IMR-90 (cell line): ENCODE measurements around the gene MPZL1. TPM values are rescaled to one million over a fixed set of nuclear protein-coding genes. Genes with fewer than 3 reads are reported as not detected.

Experiments used
- ATAC-seq: fragments of 200-7000 bp; cut with Tn5 transposase; 2 replicates; pipeline ENCODE4 v1.9.1; 2020; ENCODE audit warnings: low read depth, mild to moderate bottlenecking, moderate library complexity
- BruUV-seq: library from RNA; stranded (reverse); fragments of 400-500 nt; replicated peaks from 2 replicates; lab custom pipeline; 2021; lab: Mats Ljungman, UMichigan
- CTCF ChIA-PET: fragments of 300-600 bp; formaldehyde crosslinking; extraction: SDS; loops from one replicate; lab custom pipeline; 2021; ENCODE audit warnings: antibody characterized with exemption; lab: Yijun Ruan, JAX
- POLR2A ChIA-PET: fragments of 300-600 bp; sonication (Branson Sonifier 250); formaldehyde crosslinking; loops from one replicate; lab custom pipeline; 2022; ENCODE audit warnings: antibody characterized with exemption; ENCODE audit not compliant: unreplicated experiment; lab: Charles Lee
- DNase-seq: peaks from one replicate; pipeline ENCODE4 v3.0.0; 2013
- H2AFZ ChIP-seq: replicated peaks from 2 replicates; pipeline ENCODE3; 2013; ENCODE audit warnings: low read length, mild to moderate bottlenecking; ENCODE audit not compliant: poor library complexity
- H2AK5ac ChIP-seq: 2 replicates; pipeline ENCODE4 v1.6.1; 2013; ENCODE audit warnings: low read depth, low read length, inconsistent platforms
- H2AK9ac ChIP-seq: replicated peaks from 2 replicates; pipeline ENCODE3; 2013; ENCODE audit warnings: mild to moderate bottlenecking, low read depth, low read length, moderate library complexity; ENCODE audit not compliant: poor library complexity
- H2BK120ac ChIP-seq: 2 replicates; pipeline ENCODE4 v1.6.1; 2013; ENCODE audit warnings: low read depth, low read length, inconsistent platforms
- H2BK15ac ChIP-seq: 3 replicates; pipeline ENCODE4 v1.6.1; 2013; ENCODE audit warnings: low read depth, low read length, inconsistent platforms
- H2BK20ac ChIP-seq: 2 replicates; pipeline ENCODE4 v1.6.1; 2013; ENCODE audit warnings: low read depth, mild to moderate bottlenecking, inconsistent platforms, low read length, moderate library complexity
- H2BK5ac ChIP-seq: 2 replicates; pipeline ENCODE4 v1.6.1; 2013; ENCODE audit warnings: mild to moderate bottlenecking, low read depth, low read length, inconsistent platforms; ENCODE audit not compliant: poor library complexity, severe bottlenecking
- H3K14ac ChIP-seq: replicated peaks from 2 replicates; pipeline ENCODE4 v1.6.1; 2013; ENCODE audit warnings: low read depth, low read length, inconsistent platforms
- H3K18ac ChIP-seq: 2 replicates; pipeline ENCODE4 v1.6.1; 2013; ENCODE audit warnings: low read depth, low read length, control low read depth
- H3K23ac ChIP-seq: 2 replicates; pipeline ENCODE4 v1.6.1; 2013; ENCODE audit warnings: low read depth, low read length, inconsistent platforms
- H3K27ac ChIP-seq: 2 replicates; pipeline ENCODE4 v1.5.1; 2013; ENCODE audit warnings: mild to moderate bottlenecking, control low read depth, low read length; ENCODE audit not compliant: insufficient read depth
- H3K27me3 ChIP-seq: 2 replicates; pipeline ENCODE4 v1.6.1; 2013; ENCODE audit warnings: low read length; ENCODE audit not compliant: control insufficient read depth, insufficient read depth
- H3K36me3 ChIP-seq: 2 replicates; pipeline ENCODE4 v1.6.1; 2013; ENCODE audit warnings: low read length, mixed read lengths; ENCODE audit not compliant: control insufficient read depth, insufficient read depth
- H3K4ac ChIP-seq: 2 replicates; pipeline ENCODE4 v1.6.1; 2013; ENCODE audit warnings: low read depth, low read length, inconsistent platforms
- H3K4me1 ChIP-seq: 2 replicates; pipeline ENCODE4 v1.6.1; 2013; ENCODE audit warnings: low read length, mixed read lengths; ENCODE audit not compliant: control insufficient read depth, insufficient read depth
- H3K4me2 ChIP-seq: 2 replicates; pipeline ENCODE4 v1.6.1; 2013; ENCODE audit warnings: low read depth, mild to moderate bottlenecking, control low read depth, low read length, moderate library complexity
- H3K4me3 ChIP-seq: 2 replicates; pipeline ENCODE4 v1.5.1; 2013; ENCODE audit warnings: low read depth, mild to moderate bottlenecking, control low read depth, low read length, moderate library complexity; ENCODE audit not compliant: insufficient read depth
- H3K56ac ChIP-seq: 2 replicates; pipeline ENCODE4 v1.6.1; 2013; ENCODE audit warnings: low read length, inconsistent platforms; ENCODE audit not compliant: insufficient read depth; ENCODE audit errors: extremely low read depth
- H3K79me1 ChIP-seq, 2 experiments: 2 replicates each; pipeline ENCODE4 v1.6.1; 2013; ENCODE audit warnings: low read length in 2 of 2, inconsistent platforms in 1 of 2, low read depth in 1 of 2
- H3K9ac ChIP-seq: 2 replicates; pipeline ENCODE4 v1.6.1; 2013; ENCODE audit warnings: low read depth, low read length, control low read depth
- H3K9me1 ChIP-seq: 2 replicates; pipeline ENCODE4 v1.6.1; 2013; ENCODE audit warnings: low read length, inconsistent platforms; ENCODE audit not compliant: insufficient read depth
- H3K9me3 ChIP-seq: 2 replicates; pipeline ENCODE4 v1.6.1; 2013; ENCODE audit warnings: low read length; ENCODE audit not compliant: control insufficient read depth, insufficient read depth
- H4K20me1 ChIP-seq: 2 replicates; pipeline ENCODE4 v1.6.1; 2013; ENCODE audit warnings: low read length, inconsistent platforms; ENCODE audit not compliant: insufficient read depth
- H4K5ac ChIP-seq: 2 replicates; pipeline ENCODE4 v1.6.1; 2013; ENCODE audit warnings: mild to moderate bottlenecking, low read depth, low read length, control low read depth
- H4K8ac ChIP-seq, 2 experiments: 2 replicates each; pipeline ENCODE4 v1.6.1; 2013; ENCODE audit warnings: low read depth in 2 of 2, low read length in 2 of 2, control low read depth in 1 of 2, inconsistent platforms in 1 of 2
- H4K91ac ChIP-seq: 2 replicates; pipeline ENCODE4 v1.6.1; 2013; ENCODE audit warnings: low read depth, low read length, inconsistent platforms; ENCODE audit not compliant: insufficient read depth
- BHLHE40 ChIP-seq: fragments of 150-350 bp; IDR thresholded peaks from 2 replicates; pipeline ENCODE4 v1.6.1; 2016; ENCODE audit warnings: mild to moderate bottlenecking, low read depth, low read length
- CEBPB ChIP-seq: IDR thresholded peaks from 2 replicates; pipeline ENCODE4 v1.6.1; 2012; ENCODE audit warnings: low read depth, low read length, improper control_type of control experiment
- CHD1 ChIP-seq: IDR thresholded peaks from 2 replicates; pipeline ENCODE4 v1.6.1; 2012; ENCODE audit warnings: low read depth, low read length, improper control_type of control experiment
- FOS ChIP-seq: fragments of 150-350 bp; IDR thresholded peaks from 2 replicates; pipeline ENCODE4 v1.6.1; 2016; ENCODE audit warnings: low read depth, low read length
- MAZ ChIP-seq: IDR thresholded peaks from 2 replicates; pipeline ENCODE4 v1.6.1; 2012; ENCODE audit warnings: low read depth, mild to moderate bottlenecking, low read length, improper control_type of control experiment, moderate library complexity, borderline replicate concordance
- MXI1 ChIP-seq: IDR thresholded peaks from 2 replicates; pipeline ENCODE4 v1.6.1; 2012; ENCODE audit warnings: low read depth, mild to moderate bottlenecking, low read length, moderate library complexity, borderline replicate concordance
- NFE2L2 ChIP-seq: fragments of 150-350 bp; IDR thresholded peaks from 2 replicates; pipeline ENCODE4 v1.6.1; 2016; ENCODE audit warnings: low read depth, mild to moderate bottlenecking, low read length
- POLR2A ChIP-seq: IDR thresholded peaks from 2 replicates; pipeline ENCODE4 v1.6.1; 2012; ENCODE audit warnings: mild to moderate bottlenecking, low read depth, low read length
- RAD21 ChIP-seq: IDR thresholded peaks from 2 replicates; pipeline ENCODE4 v1.6.1; 2012; ENCODE audit warnings: low read length, improper control_type of control experiment
- RCOR1 ChIP-seq: IDR thresholded peaks from 2 replicates; pipeline ENCODE4 v1.6.1; 2012; ENCODE audit warnings: mild to moderate bottlenecking, low read length, improper control_type of control experiment; ENCODE audit not compliant: insufficient replicate concordance
- SMC3 ChIP-seq: fragments of 150-350 bp; IDR thresholded peaks from 2 replicates; pipeline ENCODE4 v1.6.1; 2016; ENCODE audit warnings: low read depth, mild to moderate bottlenecking, antibody characterized with exemption, low read length, moderate library complexity
- WGBS, 2 experiments: methylation state at CpG; one replicate each; pipeline versions ENCODE4 v1.1.5 to v1.1.7; 2013; ENCODE audit warnings: missing lambda C conversion rate in 2 of 2; ENCODE audit not compliant: insufficient read length in 1 of 2; ENCODE audit errors: extremely low coverage in 2 of 2; 5-methylcytosine and 5-hydroxymethylcytosine counted together
- dilution Hi-C: fragments of 300-500 bp; cut with HindIII; formaldehyde crosslinking; loops from one replicate; pipeline ENCODE4 v1.14.3; 2018; ENCODE audit warnings: low sequenced_read_pairs; ENCODE audit not compliant: unreplicated experiment
- in situ Hi-C: fragments of 300-500 bp; cut with MboI; formaldehyde crosslinking; loops from 3 replicates; pipeline ENCODE4 v1.14.3; 2019; ENCODE audit warnings: low sequenced_read_pairs, inconsistent platforms, mixed read lengths
- intact Hi-C: fragments of 100-400 bp; cut with micrococcal nuclease; formaldehyde crosslinking; loops from 2 replicates; pipeline ENCODE4 v1.10.0; 2022
- polyA plus RNA-seq, 3 experiments: library from polyadenylated mRNA; depleted of rRNA; stranded (reverse); fragments of >200 nt; gene quantifications; 2 replicates each; pipeline ENCODE4 v1.2.3, GENCODE V29; 2012; ENCODE audit warnings: low replicate concordance in 1 of 3
- total RNA-seq: library from RNA; depleted of rRNA; stranded (reverse); fragments of >200 nt; gene quantifications from 2 replicates; pipeline ENCODE4 v1.2.3, GENCODE V29; 2012
- TF ChIP-seq, protein P1 (sequence below): fragments of 150-350 bp; IDR thresholded peaks from 2 replicates; pipeline ENCODE4 v1.6.1; 2017; ENCODE audit warnings: mild to moderate bottlenecking, antibody characterized with exemption, low read length, low read depth
- TF ChIP-seq, protein P2 (sequence below): conservative IDR thresholded peaks from 2 replicates; pipeline ENCODE4 v1.5.1; 2012; ENCODE audit warnings: mild to moderate bottlenecking, low read depth, low read length, improper control_type of control experiment
- TF ChIP-seq, protein P3 (sequence below): fragments of 150-350 bp; IDR thresholded peaks from 2 replicates; pipeline ENCODE4 v1.6.1; 2016; ENCODE audit warnings: low read depth, mild to moderate bottlenecking, low read length, moderate library complexity, borderline replicate concordance

MPZL1 gene
- total and polyA plus RNA-seq, 2 of the 4 experiments (the other 2 are of a cell fraction), result 55.3 to 87.3 TPM

GRCh38 chr1:167832693-167833092 is 110.9 kb downstream of the MPZL1 start:
- dilution Hi-C loops, result no loop called here
- H2BK5ac ChIP-seq, result no peak overlapping the region

More at GRCh38 chr1:167832693-167833092, 110.9 kb downstream of the MPZL1 start:
- Histone ChIP-seq H3K9ac (no peak overlapping the region), H3K4me1 (no peaks in the 10 kb centered on the region), H3K27me3 (no peaks in the 10 kb centered on the region), H3K27ac (no peak overlapping the region), H2AK5ac (no peak overlapping the region), H3K4ac (no peak overlapping the region), H3K79me1 (no peaks in the 10 kb centered on the region), H3K14ac (no peak overlapping the region), H3K9me3 (no peaks in the 10 kb centered on the region), H3K4me2 (no peak overlapping the region), H3K4me3 (no peak overlapping the region), H4K5ac (no peak overlapping the region), H3K9me1 (no peaks in the 10 kb centered on the region), H3K23ac (no peak overlapping the region), H2BK20ac (no peak overlapping the region), H2AFZ (no peak overlapping the region), H4K91ac (no peak overlapping the region), H4K20me1 (no peaks in the 10 kb centered on the region), H2BK15ac (no peak overlapping the region), H3K36me3 (no peaks in the 10 kb centered on the region), H3K56ac (no peak overlapping the region), H4K8ac (no peak overlapping the region), H3K18ac (no peak overlapping the region), H2AK9ac (no peak overlapping the region), H2BK120ac (no peak overlapping the region)
- POLR2A ChIA-PET, result no interaction called here
- WGBS, 2 experiments, result 60% methylated on average over 1 of the region's 5 CpGs; no CpG with 5 or more reads in 1 of the 2 experiments
- DNase-seq (no peak), ATAC-seq (no peak)
- in situ Hi-C loops (no loop called here), intact Hi-C loops (no loop called here)
- CTCF ChIA-PET, result no interaction called here
- no peak for TF ChIP-seq MAZ
- TF ChIP-seq CEBPB, result no peak
- TF ChIP-seq, protein P1, sequence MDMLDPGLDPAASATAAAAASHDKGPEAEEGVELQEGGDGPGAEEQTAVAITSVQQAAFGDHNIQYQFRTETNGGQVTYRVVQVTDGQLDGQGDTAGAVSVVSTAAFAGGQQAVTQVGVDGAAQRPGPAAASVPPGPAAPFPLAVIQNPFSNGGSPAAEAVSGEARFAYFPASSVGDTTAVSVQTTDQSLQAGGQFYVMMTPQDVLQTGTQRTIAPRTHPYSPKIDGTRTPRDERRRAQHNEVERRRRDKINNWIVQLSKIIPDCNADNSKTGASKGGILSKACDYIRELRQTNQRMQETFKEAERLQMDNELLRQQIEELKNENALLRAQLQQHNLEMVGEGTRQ, result no peak
- TF ChIP-seq, protein P2, sequence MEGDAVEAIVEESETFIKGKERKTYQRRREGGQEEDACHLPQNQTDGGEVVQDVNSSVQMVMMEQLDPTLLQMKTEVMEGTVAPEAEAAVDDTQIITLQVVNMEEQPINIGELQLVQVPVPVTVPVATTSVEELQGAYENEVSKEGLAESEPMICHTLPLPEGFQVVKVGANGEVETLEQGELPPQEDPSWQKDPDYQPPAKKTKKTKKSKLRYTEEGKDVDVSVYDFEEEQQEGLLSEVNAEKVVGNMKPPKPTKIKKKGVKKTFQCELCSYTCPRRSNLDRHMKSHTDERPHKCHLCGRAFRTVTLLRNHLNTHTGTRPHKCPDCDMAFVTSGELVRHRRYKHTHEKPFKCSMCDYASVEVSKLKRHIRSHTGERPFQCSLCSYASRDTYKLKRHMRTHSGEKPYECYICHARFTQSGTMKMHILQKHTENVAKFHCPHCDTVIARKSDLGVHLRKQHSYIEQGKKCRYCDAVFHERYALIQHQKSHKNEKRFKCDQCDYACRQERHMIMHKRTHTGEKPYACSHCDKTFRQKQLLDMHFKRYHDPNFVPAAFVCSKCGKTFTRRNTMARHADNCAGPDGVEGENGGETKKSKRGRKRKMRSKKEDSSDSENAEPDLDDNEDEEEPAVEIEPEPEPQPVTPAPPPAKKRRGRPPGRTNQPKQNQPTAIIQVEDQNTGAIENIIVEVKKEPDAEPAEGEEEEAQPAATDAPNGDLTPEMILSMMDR, result no peak
- no peak for TF ChIP-seq POLR2A
- no peak for TF ChIP-seq MXI1
- no peak for TF ChIP-seq RAD21
- TF ChIP-seq FOS, result no peak
- TF ChIP-seq CHD1, result no peak
- TF ChIP-seq BHLHE40, result no peak
- TF ChIP-seq NFE2L2, result no peak
- TF ChIP-seq RCOR1, result no peak
- TF ChIP-seq, protein P3, sequence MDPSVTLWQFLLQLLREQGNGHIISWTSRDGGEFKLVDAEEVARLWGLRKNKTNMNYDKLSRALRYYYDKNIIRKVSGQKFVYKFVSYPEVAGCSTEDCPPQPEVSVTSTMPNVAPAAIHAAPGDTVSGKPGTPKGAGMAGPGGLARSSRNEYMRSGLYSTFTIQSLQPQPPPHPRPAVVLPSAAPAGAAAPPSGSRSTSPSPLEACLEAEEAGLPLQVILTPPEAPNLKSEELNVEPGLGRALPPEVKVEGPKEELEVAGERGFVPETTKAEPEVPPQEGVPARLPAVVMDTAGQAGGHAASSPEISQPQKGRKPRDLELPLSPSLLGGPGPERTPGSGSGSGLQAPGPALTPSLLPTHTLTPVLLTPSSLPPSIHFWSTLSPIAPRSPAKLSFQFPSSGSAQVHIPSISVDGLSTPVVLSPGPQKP, result no peak
- TF ChIP-seq SMC3, result no peak
- BruUV-seq, result no TSS peak
